Measurements from ENCODE around the gene SLC6A19.

SLC6A19 gene

DNA sequence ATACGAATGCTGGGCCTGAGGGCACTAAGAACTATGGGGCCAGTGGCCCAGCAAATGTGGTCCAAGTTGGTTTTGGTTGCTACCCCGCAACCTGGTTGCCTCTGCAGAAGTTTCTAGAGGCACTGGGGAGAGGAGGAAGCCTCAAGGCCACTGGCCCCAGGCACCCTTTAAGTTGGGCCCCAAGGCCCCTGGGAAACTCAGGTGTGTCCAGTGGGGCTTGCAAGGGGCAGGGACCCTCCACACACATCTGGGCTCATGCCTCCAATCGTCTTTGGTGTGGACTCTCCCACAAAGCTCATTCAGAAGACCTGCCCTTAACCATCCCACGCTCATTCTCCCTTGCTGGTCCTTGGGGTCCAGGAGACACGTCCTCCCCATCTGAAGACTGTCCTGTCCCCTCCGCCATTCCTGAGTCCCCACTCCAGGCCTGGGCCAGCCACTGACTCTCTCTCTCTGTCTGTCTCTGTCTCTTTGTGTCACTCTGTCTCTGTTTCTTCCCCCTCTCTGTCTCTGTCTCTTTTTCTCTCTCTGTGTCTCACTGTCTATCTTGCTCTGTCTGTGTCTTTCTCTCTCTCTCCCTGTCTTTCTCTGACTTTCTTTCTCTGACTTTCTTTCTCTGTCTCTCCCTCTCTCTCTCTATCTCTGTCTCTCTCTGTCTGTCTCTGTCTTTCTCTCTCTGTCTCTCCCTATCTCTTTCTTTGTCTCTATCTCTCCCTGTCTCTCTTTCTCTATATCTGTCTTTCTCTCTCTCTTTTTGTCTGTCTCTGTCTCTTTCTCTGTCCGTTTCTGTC is 3.3 kb upstream of the SLC6A19 start:
- DNase-seq, result no peak

DNA sequence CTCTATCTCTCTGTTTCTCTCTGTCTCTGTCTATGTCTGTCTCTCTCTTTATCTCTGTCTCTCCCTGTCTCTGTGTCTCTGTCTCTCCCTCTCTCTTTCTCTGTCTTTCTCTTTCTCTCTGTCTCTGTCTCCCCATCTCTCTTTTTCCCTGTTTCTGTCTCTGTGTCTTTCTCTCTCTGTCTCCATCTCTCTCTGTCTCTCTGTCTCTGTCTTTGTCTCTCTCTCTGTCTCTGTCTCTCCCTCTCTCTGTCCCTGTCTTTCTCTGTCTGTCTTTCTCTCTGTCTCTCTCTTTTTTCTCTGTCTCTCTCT is 2.1 kb upstream of the SLC6A19 start:
- DNase-seq, result no peak

- DNase-seq, result no peak
Observed at GRCh38 chr5:1199649-1200494, 1.5 kb upstream of the SLC6A19 start.

DNA sequence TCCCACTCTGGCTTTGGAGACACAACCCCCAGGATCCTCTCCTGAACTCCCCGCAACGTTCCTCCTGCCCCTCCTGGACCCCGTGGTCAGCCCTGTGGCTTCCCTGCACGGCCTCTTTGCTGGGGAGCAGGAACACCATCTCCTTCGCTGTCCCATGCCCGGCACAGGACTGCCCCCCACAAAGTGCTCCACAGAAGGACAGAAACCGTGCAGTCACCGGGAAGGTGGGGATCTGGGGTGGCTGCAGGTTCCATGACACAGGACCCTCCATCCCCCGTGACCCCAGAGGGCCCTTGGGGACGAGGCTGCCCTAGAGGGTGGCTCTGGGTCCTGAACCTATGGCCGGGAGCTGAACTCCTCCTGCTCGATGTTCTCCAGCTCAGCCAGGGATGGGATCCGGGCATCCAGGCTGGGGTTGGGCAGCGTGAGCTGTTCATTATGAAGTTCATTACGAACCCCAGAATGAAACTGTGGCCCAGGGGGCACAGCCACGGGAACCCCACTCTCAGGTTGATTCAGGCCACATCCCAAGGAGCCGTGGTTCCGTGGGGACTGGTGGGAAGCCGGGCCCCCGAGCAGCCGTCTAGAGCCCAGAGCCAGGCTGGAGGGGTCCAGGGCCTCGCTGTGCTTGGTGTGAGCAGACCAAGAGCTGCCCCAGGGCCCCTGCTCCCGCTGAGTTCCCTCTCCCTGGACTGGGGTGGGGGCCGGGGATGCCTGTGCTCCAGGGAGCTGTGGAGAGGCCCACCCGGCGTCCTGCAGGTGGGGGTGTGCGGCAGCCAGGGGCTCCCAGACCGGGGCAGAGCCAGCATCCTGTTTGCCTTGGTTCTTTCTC is 684 bp upstream of the SLC6A19 start:
- no peak for DNase-seq

DNA sequence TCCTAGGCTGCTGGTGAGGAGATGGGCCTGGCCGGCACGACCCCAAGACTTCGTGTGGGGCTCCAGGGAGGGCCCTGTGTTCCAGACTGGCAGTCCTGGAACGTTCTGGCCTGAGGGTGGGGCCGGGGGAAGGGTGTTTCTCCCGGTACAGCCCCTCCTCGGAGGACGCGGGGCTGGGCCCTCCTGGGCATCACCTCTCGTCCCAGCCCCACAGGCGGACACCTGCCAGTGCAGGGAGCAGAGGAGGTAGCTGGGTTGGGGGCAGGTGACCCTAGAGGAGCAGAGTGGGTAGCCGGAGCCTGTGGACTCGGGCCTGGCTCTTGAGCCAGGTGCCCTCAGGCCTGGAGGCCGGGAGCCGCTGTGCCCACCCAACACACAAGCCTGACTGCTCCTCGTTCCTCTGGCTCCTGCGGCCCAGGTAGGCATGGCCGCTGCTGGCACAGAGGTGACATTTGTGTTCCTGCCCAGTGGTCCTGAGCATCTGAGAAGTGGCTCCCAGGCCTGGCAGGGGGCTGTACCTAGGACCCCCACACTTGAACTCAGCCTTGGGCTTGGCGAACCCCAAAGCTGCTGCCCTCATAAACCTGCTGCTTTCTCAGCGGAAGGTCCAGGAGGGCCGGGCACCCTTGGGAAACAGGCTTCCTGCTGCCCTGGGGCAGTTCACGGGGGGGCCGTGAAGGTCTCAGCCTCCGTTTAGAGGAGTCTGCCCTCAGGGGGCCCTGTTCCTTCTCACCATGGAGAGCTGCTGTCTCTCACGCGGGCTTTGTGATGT is 817 bp downstream of the SLC6A19 start:
- no peak for DNase-seq

- no peak for DNase-seq
Observed at GRCh38 chr5:1202798-1203185, 1.4 kb downstream of the SLC6A19 start.

GRCh38 chr5:1203311-1203967 is 2.0 kb downstream of the SLC6A19 start:
- no peak for DNase-seq

- DNase-seq, result no peak
Observed at GRCh38 chr5:1203968-1204692, 2.7 kb downstream of the SLC6A19 start.

DNA sequence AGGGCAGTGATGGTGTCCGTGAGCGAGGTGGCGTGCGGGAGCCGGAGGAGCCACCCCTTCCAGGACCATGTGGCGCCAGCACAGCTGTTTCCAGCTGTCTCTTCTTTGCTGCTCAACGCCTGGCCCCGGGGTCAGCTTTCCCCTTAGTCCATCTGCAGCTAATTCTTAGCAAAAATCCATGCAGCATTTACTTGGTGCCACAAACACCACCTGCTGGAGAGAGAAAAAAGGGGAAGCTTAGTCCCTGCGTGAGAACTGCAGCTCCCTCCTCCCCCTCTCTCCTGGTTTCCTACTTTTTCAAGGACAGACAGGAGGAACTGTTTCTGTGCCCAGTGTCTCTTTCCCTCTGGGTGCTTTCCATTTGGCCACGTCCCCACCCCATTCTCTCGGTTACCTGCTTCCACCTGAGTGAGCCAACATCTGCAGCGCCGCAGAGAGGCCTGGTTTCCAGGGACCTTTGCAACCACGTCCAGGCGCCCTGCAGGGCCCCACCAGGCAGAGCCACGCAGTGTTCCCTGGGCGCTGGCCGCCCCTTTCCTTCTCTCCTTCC is 3.4 kb downstream of the SLC6A19 start:
- no peak for DNase-seq

GRCh38 chr5:1205255-1206180 is 4.1 kb downstream of the SLC6A19 start:
- DNase-seq, result no peak

DNA sequence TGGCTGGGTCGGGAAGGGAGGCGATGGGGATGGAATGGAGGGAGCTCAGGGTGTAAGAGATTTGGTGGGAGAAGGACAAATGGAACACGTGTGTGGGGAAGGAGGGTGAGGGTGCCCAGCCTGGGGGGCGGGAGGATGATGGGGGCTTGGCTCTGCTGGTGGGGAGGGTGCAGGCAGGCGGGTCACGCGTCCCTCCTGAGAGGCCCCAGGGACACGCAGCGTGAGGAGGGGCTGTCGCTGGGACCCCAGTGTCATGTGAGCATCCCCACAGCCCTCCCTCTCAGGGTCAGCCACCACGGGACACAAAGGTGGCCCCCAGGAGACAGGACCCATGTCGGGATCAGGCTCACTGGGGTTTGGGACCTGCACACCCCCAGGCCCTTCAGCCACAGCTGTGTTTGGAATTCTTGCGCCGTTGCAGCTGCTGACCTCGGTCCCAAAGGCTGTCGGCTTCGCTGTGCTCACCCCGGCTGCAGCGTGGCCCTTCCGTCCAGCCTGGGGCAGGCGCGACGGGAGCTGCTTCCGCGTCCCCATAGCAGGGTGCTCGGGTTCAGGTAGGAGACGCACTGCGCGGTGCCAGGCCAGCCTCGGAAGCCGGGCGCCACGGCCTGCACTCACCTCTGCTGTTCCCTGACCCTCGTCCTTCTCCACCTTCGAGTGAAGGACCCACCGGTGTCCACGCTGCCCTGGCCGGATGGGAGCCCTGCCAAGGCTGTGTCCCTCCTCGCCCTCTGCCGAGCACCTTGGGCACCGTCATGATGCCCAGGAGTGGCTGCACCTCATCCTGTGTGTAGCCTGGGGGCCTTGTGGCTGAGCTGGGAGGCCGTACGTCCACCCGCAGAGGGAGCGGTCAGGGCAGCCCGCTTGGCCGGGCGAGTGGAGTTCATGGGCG is 5.4 kb downstream of the SLC6A19 start:
- no peak for DNase-seq

GRCh38 chr5:1207555-1207954 is 6.2 kb downstream of the SLC6A19 start:
- DNase-seq, result no peak

DNA sequence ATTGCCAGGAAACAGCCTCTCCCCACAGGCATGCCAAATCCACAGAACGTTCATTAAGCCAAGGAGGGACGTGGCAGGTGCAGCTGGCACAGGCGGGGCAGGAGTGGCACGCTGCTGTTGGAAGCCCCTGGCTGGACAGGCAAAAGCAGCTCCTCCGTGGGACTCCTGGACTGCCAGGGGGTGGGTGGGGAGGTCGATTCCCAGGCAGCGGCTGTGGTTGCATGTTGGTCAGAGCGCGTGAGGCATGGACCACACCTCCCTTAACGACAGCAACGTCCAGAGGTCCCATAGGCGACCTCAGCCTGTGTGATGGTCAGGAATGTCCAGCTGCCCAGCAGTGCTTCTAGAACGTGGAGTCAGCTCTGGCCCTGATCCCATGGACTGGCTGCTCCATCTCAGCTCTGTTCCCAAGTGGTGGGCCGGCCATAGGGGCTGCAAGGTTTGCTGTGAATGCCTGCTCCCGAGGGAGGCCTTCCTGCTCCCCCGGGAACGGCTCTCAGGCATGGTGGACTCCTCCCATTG is 6.9 kb downstream of the SLC6A19 start:
- no peak for DNase-seq

DNA sequence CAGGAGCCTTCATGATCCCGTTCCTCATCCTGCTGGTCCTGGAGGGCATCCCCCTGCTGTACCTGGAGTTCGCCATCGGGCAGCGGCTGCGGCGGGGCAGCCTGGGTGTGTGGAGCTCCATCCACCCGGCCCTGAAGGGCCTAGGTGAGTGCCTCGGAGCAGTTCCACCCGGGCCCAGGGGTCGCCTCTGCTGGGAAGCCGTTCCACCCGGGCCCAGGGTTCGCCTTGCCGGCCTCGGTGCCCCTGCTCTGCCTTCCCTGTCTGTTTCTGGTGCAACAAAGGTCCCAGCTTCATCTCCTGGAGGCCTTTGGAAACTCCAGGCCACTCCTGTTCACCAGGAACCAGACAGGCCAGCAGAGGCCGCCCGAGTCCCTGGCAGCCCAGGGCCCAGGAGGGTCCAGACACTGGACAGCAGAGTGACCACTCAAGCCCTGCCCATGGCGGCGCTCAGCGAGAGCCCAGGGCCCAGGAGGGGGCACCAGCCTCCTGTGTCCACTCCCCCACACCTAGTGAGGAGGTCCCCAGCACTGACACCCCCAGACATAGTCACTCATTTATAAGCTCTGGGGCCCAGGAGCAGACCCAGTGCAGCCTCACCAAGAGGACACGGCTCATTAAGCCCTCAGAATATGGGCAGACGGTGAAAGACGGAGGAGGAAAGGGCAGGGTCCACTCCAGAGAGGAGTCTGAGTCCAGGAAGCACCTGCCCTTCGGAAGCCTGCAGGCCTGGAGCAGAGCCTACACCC is 7.5 kb downstream of the SLC6A19 start:
- DNase-seq, result peak; percentile 32

DNA sequence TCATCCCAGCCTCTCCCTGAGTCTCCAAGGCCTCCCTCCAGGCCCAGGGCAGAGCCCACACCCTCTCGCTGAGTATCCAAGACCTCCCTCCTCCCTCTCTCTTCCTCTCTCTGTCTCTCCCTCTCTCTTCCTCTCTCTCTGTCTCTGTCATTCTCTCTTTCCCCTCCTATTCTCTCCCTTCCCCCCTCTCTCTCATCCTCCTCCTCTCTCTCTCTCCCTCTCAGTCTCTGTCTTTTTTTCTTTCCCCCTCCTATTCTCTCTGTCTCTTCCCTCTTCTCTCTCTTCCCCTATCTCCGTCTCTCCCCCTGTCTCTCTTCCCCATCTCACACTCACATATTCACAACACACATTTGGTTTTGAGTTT is 8.1 kb downstream of the SLC6A19 start:
- no peak for DNase-seq

- no peak for DNase-seq
Observed at GRCh38 chr5:1209896-1210776, 8.7 kb downstream of the SLC6A19 start.

- no peak for DNase-seq
Observed at GRCh38 chr5:1210832-1211251, 9.4 kb downstream of the SLC6A19 start.

All from NCI-H774 (cell line).